HG02759 (cell line): ENCODE measurements around the gene SYNDIG1L.

Experiments used
- ATAC-seq: cut with Tn5 transposase; IDR thresholded peaks from one replicate; pipeline ENCODE4 v1.9.1; 2021; ENCODE audit warnings: mild to moderate bottlenecking, moderate library complexity; ENCODE audit not compliant: unreplicated experiment

The SYNDIG1L gene

DNA sequence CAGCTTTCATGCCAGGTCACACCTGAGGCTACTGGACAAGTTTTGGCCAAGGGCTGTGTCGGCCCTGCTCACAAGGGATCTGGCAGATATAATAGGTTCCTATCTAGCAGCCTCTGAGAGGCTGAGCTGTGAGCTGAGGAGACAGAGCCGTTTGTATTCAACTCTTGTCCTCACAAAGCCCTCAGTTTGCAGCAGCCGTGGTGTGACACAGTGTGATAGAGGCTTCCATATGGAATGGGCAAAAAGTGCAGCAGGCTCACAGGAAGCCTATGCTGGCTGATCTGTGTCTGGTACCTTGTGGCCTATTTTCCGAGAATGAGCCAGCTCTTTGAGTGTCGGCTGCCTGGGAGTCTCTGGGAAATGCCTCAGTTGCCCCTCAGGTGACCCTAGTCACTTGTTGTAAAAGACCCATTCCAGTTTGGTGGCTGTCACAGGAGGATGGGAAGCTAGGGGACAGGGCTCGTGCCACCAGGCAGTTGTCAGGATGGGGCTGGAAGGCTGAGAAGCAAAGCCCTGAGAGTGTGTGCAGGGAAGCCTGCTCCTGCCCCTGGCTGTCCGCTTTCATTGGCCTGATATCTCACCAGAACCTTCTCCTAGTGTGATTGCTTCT is 61.6 kb downstream of the SYNDIG1L start:
- ATAC-seq, result no peak

DNA sequence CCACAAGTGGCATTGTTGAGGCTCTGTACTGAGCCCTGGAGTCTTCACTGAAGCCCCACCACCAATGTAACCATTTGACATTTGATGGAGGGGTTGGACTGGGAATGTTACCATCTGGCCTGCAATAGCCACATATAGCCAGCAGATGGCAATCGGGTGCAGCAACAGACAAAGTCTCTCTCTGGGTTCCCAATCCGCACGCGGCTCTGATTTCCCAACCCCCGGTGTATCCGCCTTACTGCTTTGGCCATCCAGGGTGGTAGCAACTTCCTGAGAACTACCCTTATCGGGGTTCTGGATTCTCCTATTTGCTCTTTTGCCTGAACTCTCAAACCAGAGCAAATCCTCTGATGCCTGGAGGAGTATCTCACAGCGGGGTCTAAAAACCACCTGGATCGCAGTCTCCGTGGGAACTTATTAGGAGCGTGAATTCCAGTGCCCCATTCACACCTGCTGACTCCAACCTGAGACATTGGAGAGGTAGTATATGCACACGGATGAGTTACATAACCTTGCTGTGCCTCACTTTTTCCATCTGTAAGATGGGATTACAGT is 63.6 kb downstream of the SYNDIG1L start:
- ATAC-seq, result no peak

DNA sequence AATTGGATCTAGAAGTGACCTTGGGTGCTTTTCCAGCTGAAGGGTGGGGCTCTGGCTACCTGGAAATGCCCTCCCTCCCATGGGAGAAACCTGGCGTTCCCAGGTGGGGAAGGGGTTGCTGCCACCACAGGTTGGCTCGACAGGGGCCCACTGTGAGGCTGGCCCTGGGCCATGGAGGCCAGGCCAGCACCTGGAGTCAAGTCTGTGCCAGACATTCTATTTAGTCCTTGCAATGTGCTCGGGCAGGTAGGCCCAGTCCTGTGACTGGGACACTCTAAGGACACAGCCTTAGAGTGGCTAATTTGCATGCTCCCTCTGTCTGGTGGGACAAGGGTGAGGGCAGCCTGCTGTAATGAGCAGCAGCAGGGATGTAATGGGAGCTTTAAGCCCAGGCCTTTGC is 65.8 kb downstream of the SYNDIG1L start:
- no peak for ATAC-seq

DNA sequence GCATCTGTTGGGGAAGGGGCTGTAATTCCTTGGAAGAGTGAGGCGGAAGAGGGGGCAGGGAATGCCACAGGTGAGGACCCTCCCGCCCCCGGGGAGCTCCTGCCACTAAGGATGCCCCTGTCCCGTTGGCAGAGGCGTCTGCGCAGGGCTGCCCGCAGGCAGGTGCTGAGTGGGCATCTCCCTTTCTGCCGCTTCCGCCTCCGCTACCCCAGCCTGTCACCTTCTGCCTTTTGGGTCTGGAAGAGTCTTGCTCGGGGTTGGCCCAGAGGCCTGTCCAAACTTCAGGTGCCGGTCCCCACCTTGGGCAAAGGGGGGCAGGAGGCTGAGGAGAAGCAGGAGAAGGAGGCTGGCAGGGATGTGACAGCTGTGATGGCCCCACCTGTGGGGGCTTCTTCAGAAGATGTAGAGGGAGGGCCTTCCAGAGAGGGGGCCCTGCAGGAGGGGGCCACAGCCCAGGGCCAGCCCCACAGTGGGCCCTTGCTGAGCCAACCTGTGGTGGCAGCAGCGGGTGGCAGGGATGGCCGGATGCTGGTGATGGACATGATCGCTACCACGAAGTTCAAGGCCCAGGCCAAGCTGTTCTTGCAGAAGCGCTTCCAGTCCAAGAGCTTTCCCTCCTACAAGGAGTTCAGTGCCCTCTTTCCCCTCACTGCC is 67.7 kb downstream of the SYNDIG1L start:
- ATAC-seq, result no peak

DNA sequence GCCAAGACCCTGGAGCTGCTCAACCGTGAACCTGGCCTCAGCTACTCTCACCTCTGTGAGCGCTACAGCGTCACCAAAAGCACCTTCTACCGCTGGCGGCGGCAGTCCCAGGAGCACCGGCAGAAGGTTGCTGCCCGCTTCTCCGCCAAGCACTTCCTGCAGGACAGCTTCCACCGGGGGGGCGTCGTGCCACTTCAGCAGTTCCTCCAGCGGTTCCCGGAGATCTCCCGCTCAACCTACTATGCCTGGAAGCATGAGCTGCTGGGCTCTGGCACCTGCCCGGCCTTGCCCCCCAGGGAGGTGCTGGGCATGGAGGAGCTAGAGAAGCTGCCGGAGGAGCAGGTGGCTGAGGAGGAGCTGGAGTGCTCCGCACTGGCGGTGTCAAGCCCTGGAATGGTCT is 68.4 kb downstream of the SYNDIG1L start:
- no peak for ATAC-seq

DNA sequence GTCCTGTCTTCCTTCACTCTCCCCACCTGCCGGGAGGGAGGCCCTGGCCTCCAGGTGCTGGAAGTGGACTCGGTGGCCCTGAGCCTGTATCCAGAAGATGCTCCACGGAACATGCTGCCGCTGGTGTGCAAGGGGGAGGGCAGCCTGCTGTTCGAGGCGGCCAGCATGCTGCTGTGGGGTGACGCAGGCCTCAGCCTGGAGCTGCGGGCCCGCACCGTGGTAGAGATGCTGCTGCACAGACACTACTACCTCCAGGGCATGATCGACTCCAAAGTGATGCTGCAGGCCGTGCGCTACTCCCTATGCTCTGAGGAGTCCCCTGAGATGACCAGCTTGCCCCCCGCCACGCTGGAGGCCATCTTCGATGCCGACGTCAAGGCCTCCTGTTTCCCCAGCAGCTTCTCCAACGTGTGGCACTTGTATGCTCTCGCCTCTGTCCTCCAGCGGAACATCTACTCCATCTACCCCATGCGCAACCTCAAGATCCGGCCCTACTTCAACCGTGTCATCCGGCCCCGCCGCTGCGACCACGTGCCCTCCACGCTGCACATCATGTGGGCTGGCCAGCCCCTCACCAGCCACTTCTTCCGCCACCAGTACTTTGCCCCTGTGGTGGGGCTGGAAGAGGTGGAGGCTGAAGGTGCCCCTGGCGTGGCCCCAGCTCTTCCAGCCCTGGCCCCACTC is 69.0 kb downstream of the SYNDIG1L start:
- no peak for ATAC-seq
